Stimulated activated naive B cell treated with anti-CD40 and anti-IgM and Interleukin-4, amounts not matched to agents 10 μg/mL and 1 μg/mL and 100 μg/mL, for 72 hours (primary cell): ENCODE measurements around the gene EOLA2.
"Not testable (repeated sequence)": the region's sequence is repeated elsewhere in the genome, so short reads cannot be mapped to it uniquely, and the experiment has no call there.

Experiments
- ATAC-seq, 2 donors: fragments of 150-1000 bp; cut with Tn5 transposase; replicated peaks; 2 replicates each; pipeline ENCODE4 v1.10.0; 2021; ENCODE audit warnings: moderate library complexity in 1 of 2
- DNase-seq: peaks from one replicate; pipeline ENCODE4 v3.0.0; 2021
- H3K27ac Mint-ChIP-seq: one replicate; pipeline ENCODE4 v1.8.0; 2022; ENCODE audit warnings: mild to moderate bottlenecking, mixed read lengths
- H3K27me3 Mint-ChIP-seq, 2 donors: one replicate each; pipeline ENCODE4 v1.8.0; 2022; ENCODE audit warnings: mixed read lengths in 2 of 2
- H3K36me3 Mint-ChIP-seq, 2 donors: one replicate each; pipeline ENCODE4 v1.8.0; 2022; ENCODE audit warnings: mixed read lengths in 2 of 2, mild to moderate bottlenecking in 1 of 2
- H3K4me1 Mint-ChIP-seq, 2 donors: one replicate each; pipeline ENCODE4 v1.8.0; 2022; ENCODE audit warnings: mixed read lengths in 2 of 2, mild to moderate bottlenecking in 1 of 2
- H3K4me3 Mint-ChIP-seq, 2 donors: one replicate each; pipeline ENCODE4 v1.8.0; 2022; ENCODE audit warnings: mild to moderate bottlenecking in 2 of 2, mixed read lengths in 2 of 2, moderate library complexity in 1 of 2
- H3K9me3 Mint-ChIP-seq, 2 donors: one replicate each; pipeline ENCODE4 v1.8.0; 2022; ENCODE audit warnings: mixed read lengths in 2 of 2, mild to moderate bottlenecking in 1 of 2

Gene EOLA2

GRCh38 chrX:149938427-149938880 lies at the start of gene EOLA2:
EOLA2 (minus strand) TSS chrX:149938491; CDS start chrX:149933874, 4,617 bp downstream.
- H3K27me3 Mint-ChIP-seq: no peaks in the 10 kb centered on the region
- no peaks in the 10 kb centered on the region for H3K9me3 Mint-ChIP-seq

GRCh38 chrX:149987613-149988012 lies 49.3 kb upstream of the EOLA2 start:
- peak; percentile 50 to 51 for ATAC-seq
- Mint-ChIP-seq H3K36me3 (peaks cover 0 to 3% of the 10 kb centered on the region in 2 donors), H3K4me1 (peaks cover 0 to 6% of the 10 kb centered on the region in 2 donors), H3K4me3 (no peak overlapping the region), H3K27me3 (no peaks in the 10 kb centered on the region), H3K9me3 (no peaks in the 10 kb centered on the region), H3K27ac (no peak overlapping the region)
- no peak for DNase-seq

More at GRCh38 chrX:149938427-149938880, at the start of gene EOLA2:
- Mint-ChIP-seq H3K27ac (peak within 1 kb of the TSS; percentile 98), H3K4me1 (peaks cover 7 to 14% of the 10 kb centered on the region in 2 donors), H3K4me3 (peak within 1 kb of the TSS; percentile 84 to 91), H3K36me3 (peaks cover 7 to 12% of the 10 kb centered on the region in 2 donors)
- ATAC-seq (peak; percentile 76 to 77), DNase-seq (peak; percentile 93)

GRCh38 chrX:149984411-149984810 lies 46.1 kb upstream of the EOLA2 start:
- ATAC-seq (no peak), DNase-seq (no peak)
- no peak overlapping the region for H3K4me3 Mint-ChIP-seq
- no peaks in the 10 kb centered on the region for H3K9me3 Mint-ChIP-seq
- H3K27ac Mint-ChIP-seq: no peak overlapping the region
- no peaks in the 10 kb centered on the region for H3K27me3 Mint-ChIP-seq
- H3K36me3 Mint-ChIP-seq: no peaks in the 10 kb centered on the region
- peaks cover 0 to 6% of the 10 kb centered on the region in 2 donors for H3K4me1 Mint-ChIP-seq

DNA sequence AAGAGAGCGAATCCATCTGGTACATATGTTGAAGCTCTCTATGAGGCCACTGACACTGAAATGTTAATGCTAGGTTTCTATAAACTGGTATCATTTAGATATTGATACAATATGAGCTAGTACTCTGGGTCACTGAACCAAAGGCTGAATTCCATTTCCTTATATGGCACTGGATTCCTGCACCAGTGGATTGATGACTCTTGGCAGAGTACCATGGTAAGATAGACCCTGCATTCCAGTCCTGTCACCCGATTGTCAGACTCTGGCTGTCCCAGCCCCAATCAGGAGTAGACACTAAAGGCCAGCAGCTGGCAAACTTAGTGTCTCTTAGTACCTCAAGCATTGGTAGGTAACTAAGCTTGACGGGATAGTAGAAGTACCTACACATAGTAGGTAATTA lies 44.0 kb upstream of the EOLA2 start:
- no peak overlapping the region for H3K27ac Mint-ChIP-seq
- DNase-seq (no peak), ATAC-seq (no peak)
- no peaks in the 10 kb centered on the region for H3K27me3 Mint-ChIP-seq
- no peaks in the 10 kb centered on the region for H3K9me3 Mint-ChIP-seq
- H3K4me3 Mint-ChIP-seq: no peak overlapping the region
- H3K4me1 Mint-ChIP-seq: peaks cover 1 to 5% of the 10 kb centered on the region in 2 donors
- H3K36me3 Mint-ChIP-seq: no peaks in the 10 kb centered on the region

DNA sequence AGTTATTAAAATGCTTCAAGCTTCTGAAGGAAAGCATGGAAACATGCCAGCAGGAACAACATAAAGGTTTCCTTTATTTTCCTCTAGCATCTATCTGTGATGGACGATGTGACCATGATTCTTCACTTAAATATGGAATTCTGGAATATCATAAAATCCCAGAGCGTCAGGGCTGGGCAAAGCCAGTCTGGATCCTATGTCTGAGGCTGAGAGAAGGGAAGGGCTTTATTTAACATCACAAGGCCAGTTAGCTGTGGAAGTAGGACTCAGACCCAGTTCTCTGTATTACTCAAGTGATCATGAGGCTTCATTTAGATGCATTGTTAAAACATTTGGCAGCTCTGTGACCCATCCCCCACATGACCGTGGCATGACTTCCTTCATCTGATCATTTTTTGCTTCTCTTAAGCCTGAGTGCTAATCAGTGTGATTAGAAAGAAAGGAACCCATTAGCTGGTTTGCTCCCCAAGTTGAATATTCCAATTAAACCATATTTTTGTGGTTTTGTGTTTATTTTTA lies 40.9 kb upstream of the EOLA2 start:
- Mint-ChIP-seq H3K36me3 (no peaks in the 10 kb centered on the region), H3K4me1 (peaks cover 1 to 5% of the 10 kb centered on the region in 2 donors), H3K27me3 (no peaks in the 10 kb centered on the region), H3K9me3 (no peaks in the 10 kb centered on the region), H3K27ac (no peak overlapping the region), H3K4me3 (no peak overlapping the region)
- ATAC-seq: no peak
- DNase-seq: no peak

DNA sequence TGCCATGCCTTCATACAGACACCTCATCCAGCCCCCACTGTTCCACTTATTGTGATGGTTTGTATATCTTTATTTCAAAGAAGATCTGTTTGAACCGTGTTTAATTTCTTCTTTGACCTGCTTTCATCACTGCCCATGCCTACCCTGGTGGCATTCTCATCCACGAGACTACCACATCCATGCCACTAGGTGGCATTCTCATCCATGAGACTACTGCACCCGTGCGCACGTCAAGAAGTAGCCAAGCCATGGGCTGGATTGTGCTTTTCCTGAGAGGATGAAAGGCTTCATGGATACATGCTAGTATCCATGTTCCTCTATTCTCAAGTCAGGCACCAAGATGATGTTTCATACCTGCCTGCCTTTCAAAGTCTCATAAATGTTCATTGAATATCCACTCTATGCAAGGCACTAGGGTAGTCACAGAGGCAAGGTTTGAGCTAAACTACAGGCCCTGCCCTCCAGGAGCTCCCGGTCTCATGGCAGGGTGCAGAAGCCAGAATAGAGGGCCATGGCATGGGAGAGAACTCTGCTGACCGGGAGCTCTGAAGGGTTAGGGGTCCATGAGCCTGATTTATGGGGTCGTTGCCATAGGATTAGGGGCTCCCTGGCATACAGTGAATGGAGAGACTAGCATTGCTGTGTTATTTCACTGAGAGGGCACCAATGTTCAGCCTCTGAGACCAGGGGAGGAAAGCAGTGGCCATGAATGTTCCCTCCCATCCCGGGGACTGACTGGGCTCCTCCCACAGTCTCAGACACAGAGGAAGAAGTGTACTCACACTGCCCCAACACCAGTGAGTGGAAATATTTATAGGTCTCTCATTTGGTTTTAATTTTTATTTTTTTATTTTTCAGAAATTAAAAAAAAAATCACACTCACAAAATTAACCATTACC lies 24.8 kb upstream of the EOLA2 start:
- DNase-seq (peak; percentile 11), ATAC-seq (peak; percentile 78 to 90)
- Mint-ChIP-seq H3K4me3 (no peak overlapping the region), H3K4me1 (peaks cover 0 to 1% of the 10 kb centered on the region in 2 donors), H3K27me3 (no peaks in the 10 kb centered on the region), H3K36me3 (peaks cover 6 to 11% of the 10 kb centered on the region in 2 donors), H3K27ac (no peak overlapping the region), H3K9me3 (no peaks in the 10 kb centered on the region)

- H3K27ac Mint-ChIP-seq: no peak overlapping the region
- DNase-seq (no peak), ATAC-seq (no peak)
- peaks cover 6 to 11% of the 10 kb centered on the region in 2 donors for H3K36me3 Mint-ChIP-seq
- no peaks in the 10 kb centered on the region for H3K9me3 Mint-ChIP-seq
- no peaks in the 10 kb centered on the region for H3K27me3 Mint-ChIP-seq
- no peak overlapping the region for H3K4me3 Mint-ChIP-seq
- peaks cover 0 to 1% of the 10 kb centered on the region in 2 donors for H3K4me1 Mint-ChIP-seq
These were observed 23.7 kb upstream of the EOLA2 start for GRCh38 chrX:149962010-149962409.

DNA sequence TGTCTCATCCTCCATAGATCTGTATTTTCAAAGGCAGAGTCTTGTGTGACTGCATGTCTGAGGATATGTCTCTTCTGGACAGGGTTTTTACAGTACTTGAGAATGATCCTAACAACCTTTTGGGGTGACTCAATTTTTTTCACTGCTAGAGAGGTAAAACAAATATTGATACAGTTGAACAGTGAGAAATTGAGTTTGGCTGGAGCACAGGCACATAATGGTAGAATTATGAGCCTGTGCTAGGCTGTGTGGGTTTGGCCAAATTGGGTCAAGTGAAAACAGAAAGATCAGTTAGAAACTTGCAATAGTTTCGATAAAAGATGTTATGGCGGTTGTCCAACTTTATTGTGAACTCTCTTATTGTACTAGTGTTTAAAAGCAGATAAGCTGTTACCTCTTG lies 23.3 kb upstream of the EOLA2 start:
- Mint-ChIP-seq H3K36me3 (peaks cover 6 to 11% of the 10 kb centered on the region in 2 donors), H3K9me3 (no peaks in the 10 kb centered on the region), H3K4me1 (peaks cover 0 to 1% of the 10 kb centered on the region in 2 donors), H3K4me3 (no peak overlapping the region), H3K27ac (no peak overlapping the region), H3K27me3 (no peaks in the 10 kb centered on the region)
- ATAC-seq: no peak
- no peak for DNase-seq

GRCh38 chrX:149950681-149951080 lies 12.4 kb upstream of the EOLA2 start:
- H3K9me3 Mint-ChIP-seq: no peaks in the 10 kb centered on the region
- DNase-seq: no peak
- no peaks in the 10 kb centered on the region for H3K27me3 Mint-ChIP-seq
- ATAC-seq: no peak
- H3K27ac Mint-ChIP-seq: no peak overlapping the region
- peaks cover 4 to 9% of the 10 kb centered on the region in 2 donors for H3K36me3 Mint-ChIP-seq
- H3K4me1 Mint-ChIP-seq: no peaks in the 10 kb centered on the region
- H3K4me3 Mint-ChIP-seq: no peak overlapping the region

- H3K4me1 Mint-ChIP-seq: peaks cover 0 to 2% of the 10 kb centered on the region in 2 donors
- H3K27me3 Mint-ChIP-seq: no peaks in the 10 kb centered on the region
- H3K36me3 Mint-ChIP-seq: peaks cover 9 to 11% of the 10 kb centered on the region in 2 donors
- no peak overlapping the region for H3K4me3 Mint-ChIP-seq
- ATAC-seq (no peak), DNase-seq (no peak)
- no peaks in the 10 kb centered on the region for H3K9me3 Mint-ChIP-seq
- no peak overlapping the region for H3K27ac Mint-ChIP-seq
These were observed 11.6 kb upstream of the EOLA2 start for GRCh38 chrX:149949743-149950436.

DNA sequence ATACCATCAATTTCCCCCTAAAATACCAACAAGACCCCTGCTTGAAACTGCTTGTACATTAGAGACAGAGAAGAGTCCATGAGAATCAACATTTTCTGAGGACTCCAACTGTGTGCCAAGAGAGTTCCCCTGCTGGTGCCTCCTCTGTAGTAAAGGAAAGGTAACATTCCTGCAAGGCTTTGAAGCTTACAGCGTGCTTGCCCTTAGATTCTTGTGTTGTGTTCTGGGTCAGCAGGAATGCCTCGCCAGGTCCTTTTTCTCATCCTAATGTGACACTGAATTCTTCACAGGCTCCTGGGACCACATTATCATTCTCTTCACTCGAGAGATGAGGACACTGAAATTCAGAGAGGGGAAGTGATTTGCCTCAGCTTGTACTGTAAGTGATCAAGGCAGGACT lies 9.7 kb upstream of the EOLA2 start:
- Mint-ChIP-seq H3K27ac (no peak overlapping the region), H3K36me3 (peaks cover 11 to 15% of the 10 kb centered on the region in 2 donors)
- no peak for DNase-seq

DNA sequence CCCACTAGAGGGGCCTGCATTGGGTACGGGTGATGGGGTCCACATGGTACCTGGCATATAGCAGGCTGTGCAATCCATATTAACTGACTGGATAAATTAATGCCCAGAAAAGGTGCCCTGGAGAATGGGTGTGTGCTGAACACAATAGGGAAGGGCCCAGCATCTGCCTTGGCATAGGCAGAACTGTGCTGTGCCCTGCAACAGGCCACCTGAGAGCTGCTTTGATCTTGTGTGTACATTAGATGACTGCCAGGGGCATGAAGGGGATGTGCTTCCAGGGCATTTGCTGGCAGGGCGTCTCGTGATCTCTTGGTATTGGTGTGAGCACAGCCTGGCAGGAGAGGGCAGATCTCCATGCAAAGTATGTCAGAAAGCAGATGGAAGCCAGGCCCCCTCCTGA lies 8.6 kb upstream of the EOLA2 start:
- ATAC-seq, H3K27me3 Mint-ChIP-seq, H3K4me3 Mint-ChIP-seq, H3K4me1 Mint-ChIP-seq, DNase-seq, H3K27ac Mint-ChIP-seq, H3K9me3 Mint-ChIP-seq: not testable (repeated sequence)
- peaks cover 11 to 15% of the 10 kb centered on the region in 2 donors for H3K36me3 Mint-ChIP-seq

More for the DNA sequence above, 9.7 kb upstream of the EOLA2 start:
- Mint-ChIP-seq H3K4me1 (peaks cover 5 to 8% of the 10 kb centered on the region in 2 donors), H3K9me3 (no peaks in the 10 kb centered on the region), H3K27me3 (no peaks in the 10 kb centered on the region), H3K4me3 (no peak overlapping the region)
- ATAC-seq: no peak

- H3K4me1 Mint-ChIP-seq, ATAC-seq: not testable (repeated sequence)
These were observed 7.5 kb upstream of the EOLA2 start for GRCh38 chrX:149945820-149946219.

DNA sequence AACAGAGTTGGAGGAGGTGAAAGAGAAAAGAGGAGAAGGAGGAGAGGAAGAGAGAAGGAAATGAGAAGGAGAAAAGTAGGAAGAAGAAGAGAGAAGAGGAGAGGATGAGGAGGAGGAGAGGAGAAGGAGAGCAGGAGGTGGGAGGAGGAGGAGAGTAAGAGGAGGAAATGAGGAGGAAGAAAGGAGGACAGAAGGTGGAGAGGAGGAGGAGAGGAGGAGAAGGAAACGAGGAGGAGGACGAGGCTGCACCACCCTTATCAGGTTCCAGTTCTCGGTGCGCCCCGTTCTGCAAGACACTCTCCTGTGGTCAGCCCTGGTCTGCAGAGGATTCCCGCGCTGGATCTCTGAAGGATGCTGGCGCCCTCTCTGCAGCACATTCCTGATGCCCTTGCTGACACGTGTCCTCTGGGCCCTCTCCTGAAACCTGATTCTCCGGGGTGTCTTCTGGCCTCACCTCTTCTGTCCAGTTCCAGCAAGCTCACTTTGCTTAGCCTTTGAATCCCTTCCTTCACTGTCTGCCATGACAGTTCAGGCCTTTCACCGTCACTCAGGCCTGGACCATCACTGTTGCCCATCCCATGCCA lies 6.9 kb upstream of the EOLA2 start:
- not testable (repeated sequence) for H3K4me1 Mint-ChIP-seq, ATAC-seq, H3K9me3 Mint-ChIP-seq, H3K4me3 Mint-ChIP-seq, DNase-seq, H3K27me3 Mint-ChIP-seq
- Mint-ChIP-seq H3K36me3 (peaks cover 11 to 15% of the 10 kb centered on the region in 2 donors), H3K27ac (peak overlapping the region; percentile 17)

More at GRCh38 chrX:149945820-149946219, 7.5 kb upstream of the EOLA2 start:
- DNase-seq, H3K27me3 Mint-ChIP-seq, H3K9me3 Mint-ChIP-seq, H3K27ac Mint-ChIP-seq, H3K4me3 Mint-ChIP-seq: not testable (repeated sequence)
- H3K36me3 Mint-ChIP-seq: peaks cover 11 to 15% of the 10 kb centered on the region in 2 donors
